MM.1S (cell line): Measurements from ENCODE around the gene ADAM23.

ENCODE experiments used
- DNase-seq: peaks from one replicate; pipeline ENCODE4 v3.0.0-alpha.2; 2015
- H2AFZ ChIP-seq: fragments of 300-600 bp; sonication (generic); 2 replicates; pipeline ENCODE4 v1.6.0; 2016; ENCODE audit warnings: antibody characterized with exemption, low read length
- H3F3A ChIP-seq: fragments of 300-600 bp; sonication (generic); 2 replicates; pipeline ENCODE4 v1.6.1; 2016; ENCODE audit warnings: mild to moderate bottlenecking, antibody characterized with exemption, low read length, moderate library complexity, mixed read lengths; ENCODE audit not compliant: insufficient read depth
- H3K27ac ChIP-seq: fragments of 300-600 bp; sonication (generic); 2 replicates; pipeline ENCODE4 v1.5.1; 2016; ENCODE audit warnings: mild to moderate bottlenecking, low read length
- H3K27me3 ChIP-seq: fragments of 300-600 bp; sonication (generic); replicated peaks from 2 replicates; pipeline ENCODE4 v1.6.0; 2016; ENCODE audit warnings: low read length; ENCODE audit not compliant: insufficient read depth
- H3K36me3 ChIP-seq: fragments of 300-600 bp; sonication (generic); replicated peaks from 2 replicates; pipeline ENCODE4 v1.6.1; 2016; ENCODE audit warnings: mild to moderate bottlenecking, low read length, mixed read lengths; ENCODE audit not compliant: insufficient read depth
- H3K4me1 ChIP-seq: fragments of 300-600 bp; sonication (generic); 2 replicates; pipeline ENCODE4 v1.6.1; 2016; ENCODE audit warnings: low read length, mixed read lengths
- H3K4me2 ChIP-seq: fragments of 300-600 bp; sonication (generic); 2 replicates; pipeline ENCODE4 v1.6.0; 2016; ENCODE audit warnings: low read depth, low read length
- H3K4me3 ChIP-seq: fragments of 300-600 bp; sonication (generic); 2 replicates; pipeline ENCODE4 v1.5.1; 2016; ENCODE audit warnings: low read length, mixed read lengths
- H3K79me2 ChIP-seq: fragments of 300-600 bp; sonication (generic); 2 replicates; pipeline ENCODE4 v1.6.1; 2016; ENCODE audit warnings: mixed run types, low read length, mixed read lengths
- H3K9ac ChIP-seq: fragments of 300-600 bp; sonication (generic); 2 replicates; pipeline ENCODE4 v1.6.1; 2016; ENCODE audit warnings: low read length, mixed read lengths
- H3K9me2 ChIP-seq: fragments of 300-600 bp; sonication (generic); replicated peaks from 2 replicates; pipeline ENCODE4 v1.6.1; 2016; ENCODE audit warnings: mild to moderate bottlenecking, low read length, mixed read lengths; ENCODE audit not compliant: insufficient read depth
- H3K9me3 ChIP-seq: fragments of 300-600 bp; sonication (generic); replicated peaks from 2 replicates; pipeline ENCODE4 v1.6.1; 2016; ENCODE audit warnings: mild to moderate bottlenecking, low read length, mixed read lengths; ENCODE audit not compliant: insufficient read depth
- H4K20me1 ChIP-seq: fragments of 300-600 bp; sonication (generic); 2 replicates; pipeline ENCODE4 v1.6.1; 2016; ENCODE audit warnings: mild to moderate bottlenecking, low read length, moderate library complexity, mixed read lengths; ENCODE audit not compliant: insufficient read depth
- CTCF ChIP-seq: fragments of 300-600 bp; sonication (generic); IDR thresholded peaks from 2 replicates; pipeline ENCODE4 v1.5.1; 2016; ENCODE audit warnings: antibody characterized with exemption, low read length, mixed read lengths
- EZH2 ChIP-seq: fragments of 300-600 bp; sonication (generic); optimal IDR thresholded peaks from 2 replicates; pipeline ENCODE3; 2017; ENCODE audit warnings: low read depth, mild to moderate bottlenecking, antibody characterized with exemption, low read length, mixed read lengths
- EZH2phosphoT487 ChIP-seq: fragments of 300-600 bp; sonication (generic); IDR thresholded peaks from 2 replicates; pipeline ENCODE4 v1.6.1; 2018; ENCODE audit warnings: antibody characterized with exemption, low read length

ADAM23 gene

GRCh38 chr2:206420721-206421120 lies 22.6 kb upstream of the ADAM23 start:
- H3K9ac ChIP-seq, result no peak overlapping the region
- H3K4me2 ChIP-seq, result no peak overlapping the region
- no peaks in the 10 kb centered on the region for H3K27me3 ChIP-seq
- H3K4me3 ChIP-seq, result no peak overlapping the region
- no peaks in the 10 kb centered on the region for H3K9me2 ChIP-seq
- H3F3A ChIP-seq, result no peaks in the 10 kb centered on the region
- H4K20me1 ChIP-seq, result no peaks in the 10 kb centered on the region
- H3K27ac ChIP-seq, result no peak overlapping the region
- no peaks in the 10 kb centered on the region for H3K9me3 ChIP-seq
- H3K4me1 ChIP-seq, result no peaks in the 10 kb centered on the region
- no peaks in the 10 kb centered on the region for H3K79me2 ChIP-seq
- no peak for TF ChIP-seq EZH2
- no peak for TF ChIP-seq CTCF
- no peak for TF ChIP-seq EZH2phosphoT487
- H2AFZ ChIP-seq, result no peak overlapping the region
- H3K36me3 ChIP-seq, result no peaks in the 10 kb centered on the region
- no peak for DNase-seq

GRCh38 chr2:206422493-206422892 lies 20.8 kb upstream of the ADAM23 start:
- H3K27me3 ChIP-seq, result no peaks in the 10 kb centered on the region
- H3F3A ChIP-seq, result no peaks in the 10 kb centered on the region
- no peak for DNase-seq
- no peaks in the 10 kb centered on the region for H3K9me2 ChIP-seq
- H3K36me3 ChIP-seq, result no peaks in the 10 kb centered on the region
- no peaks in the 10 kb centered on the region for H3K4me1 ChIP-seq
- H3K4me2 ChIP-seq, result no peak overlapping the region
- H3K9ac ChIP-seq, result no peak overlapping the region
- H2AFZ ChIP-seq, result no peak overlapping the region
- H3K79me2 ChIP-seq, result no peaks in the 10 kb centered on the region
- TF ChIP-seq EZH2 (no peak), EZH2phosphoT487 (no peak), CTCF (no peak)
- H3K4me3 ChIP-seq, result no peak overlapping the region
- H3K27ac ChIP-seq, result no peak overlapping the region
- H4K20me1 ChIP-seq, result no peaks in the 10 kb centered on the region
- H3K9me3 ChIP-seq, result no peaks in the 10 kb centered on the region

- Histone ChIP-seq H3K9me3 (no peaks in the 10 kb centered on the region), H3K9ac (no peak overlapping the region), H3K4me2 (no peak overlapping the region), H3K4me3 (no peak overlapping the region), H3K27ac (no peak overlapping the region), H3F3A (no peaks in the 10 kb centered on the region), H3K9me2 (no peaks in the 10 kb centered on the region), H3K27me3 (no peaks in the 10 kb centered on the region), H3K36me3 (no peaks in the 10 kb centered on the region), H3K79me2 (no peaks in the 10 kb centered on the region), H4K20me1 (no peaks in the 10 kb centered on the region), H2AFZ (no peak overlapping the region), H3K4me1 (no peaks in the 10 kb centered on the region)
- TF ChIP-seq CTCF (no peak), EZH2 (no peak), EZH2phosphoT487 (no peak)
- no peak for DNase-seq
These were observed 20.2 kb upstream of the ADAM23 start for GRCh38 chr2:206423147-206423546.
